Psoas muscle (tissue), 8 donors: Measurements from ENCODE around the gene SAMD7. TPM values are rescaled to one million over a fixed set of nuclear protein-coding genes. Genes with fewer than 3 reads are reported as not detected.

Experiments
- ATAC-seq, 4 donors: fragments of 200-7000 bp; cut with Tn5 transposase; one replicate each; pipeline ENCODE4 v1.9.1; 2020; ENCODE audit warnings: moderate library complexity in 3 of 4, mild to moderate bottlenecking in 2 of 4
- DNase-seq, 2 donors: peaks; one replicate each; pipeline ENCODE4 v3.0.0-alpha.2; 2020
- H3K27ac ChIP-seq: fragments of 200-600 bp; one replicate; pipeline ENCODE4 v1.8.0; 2022
- H3K27me3 ChIP-seq, 3 donors: fragments of 200-600 bp in 1 of 3; one replicate each; pipeline versions ENCODE4 v1.6.1 to v1.8.0; 2013 to 2022; ENCODE audit warnings: low read length in 2 of 3, mild to moderate bottlenecking in 2 of 3, moderate library complexity in 1 of 3; ENCODE audit not compliant: insufficient read depth in 3 of 3
- H3K36me3 ChIP-seq, 2 donors: fragments of 200-600 bp in 1 of 2; one replicate each; pipeline versions ENCODE4 v1.6.1 to v1.8.0; 2013 to 2022; ENCODE audit warnings: low read depth in 1 of 2, mild to moderate bottlenecking in 1 of 2, moderate library complexity in 1 of 2; ENCODE audit not compliant: insufficient read depth in 1 of 2
- H3K4me1 ChIP-seq: fragments of 200-600 bp; one replicate; pipeline ENCODE4 v1.8.0; 2022
- H3K4me3 ChIP-seq: fragments of 200-600 bp; one replicate; pipeline ENCODE4 v1.8.0; 2022; ENCODE audit warnings: mild to moderate bottlenecking
- H3K9me3 ChIP-seq: fragments of 200-600 bp; one replicate; pipeline ENCODE4 v1.8.0; 2022
- CTCF ChIP-seq: fragments of 200-600 bp; IDR thresholded peaks from one replicate; pipeline ENCODE4 v1.8.0; 2022; ENCODE audit warnings: antibody characterized with exemption
- WGBS, 3 donors: extraction: QIAGEN DNeasy Blood & Tissue Kit; methylation state at CpG; one replicate each; pipeline versions ENCODE4 v1.1.6 to v1.1.7; 2013; 5-methylcytosine and 5-hydroxymethylcytosine counted together
- intact Hi-C, 2 donors: fragments of 100-400 bp; cut with DNase I; formaldehyde crosslinking; loops; one replicate each; pipeline versions ENCODE4 v1.11.0 to v1.14.2; 2022
- polyA plus RNA-seq, 3 donors: library from polyadenylated mRNA; stranded (reverse); fragments of 200-250 nt; gene quantifications; one replicate each; pipeline ENCODE4 v1.2.3, GENCODE V29; 2013
- total RNA-seq, 4 donors: library from RNA; stranded (reverse); fragmentation: NEBNext Ultra II Directional in 2 of 4; extraction: Animal tissue kit (Norgen Biotek cat#: 25700) in 2 of 4; gene quantifications; one replicate each; pipeline versions ENCODE4 v1.2.1 to v1.2.4, GENCODE V29; 2021 to 2023
- donor health status: healthy with polysubstance abuse.
- donor health status: DM: no; HTN: no; CAD: no; lungs with moderate emphysema.
- donor health status: Bipolar disorder and iron deficiency.
- donor health status: healthy.
- donor health status: DM: yes; HTN: yes; CAD: no.
- donor health status: DM: no; HTN: no; CAD: no.
- donor health status: DM: no; HTN: no; CAD: no.
- donor health status: DM: yes; HTN: yes; CAD: no.

SAMD7 gene
- total and polyA plus RNA-seq, 7 donors: not detected

GRCh38 chr3:169886671-169887070, 24.7 kb upstream of the SAMD7 start:
- no peaks in the 10 kb centered on the region for H3K9me3 ChIP-seq
- intact Hi-C loops: no loop called here
- no peak overlapping the region for H3K4me3 ChIP-seq
- peak; percentile 56 to 71 for DNase-seq
- 19 to 23% (median 20%) methylated on average over 5 of the region's 5 CpGs for WGBS, 3 donors
- no peak for TF ChIP-seq CTCF
- H3K27ac ChIP-seq: no peak overlapping the region
- H3K27me3 ChIP-seq: no peaks in the 10 kb centered on the region
- H3K4me1 ChIP-seq: no peaks in the 10 kb centered on the region
- no peaks in the 10 kb centered on the region for H3K36me3 ChIP-seq
- ATAC-seq: peak; percentile 43 to 90 (median 80)

GRCh38 chr3:169891886-169892285, 19.5 kb upstream of the SAMD7 start:
- Histone ChIP-seq H3K36me3 (no peaks in the 10 kb centered on the region), H3K27me3 (no peaks in the 10 kb centered on the region), H3K4me1 (no peaks in the 10 kb centered on the region), H3K4me3 (no peak overlapping the region), H3K9me3 (no peaks in the 10 kb centered on the region), H3K27ac (no peak overlapping the region)
- no peak for DNase-seq
- WGBS, 3 donors: 73 to 81% (median 75%) methylated on average over 7 of the region's 7 CpGs
- no peak for TF ChIP-seq CTCF
- intact Hi-C loops: no loop called here
- no peak for ATAC-seq

GRCh38 chr3:169894110-169894509, 17.3 kb upstream of the SAMD7 start:
- DNase-seq: no peak
- WGBS, 3 donors: 66 to 69% (median 66%) methylated on average over 7 of the region's 7 CpGs
- H3K4me1 ChIP-seq: no peaks in the 10 kb centered on the region
- H3K36me3 ChIP-seq: no peaks in the 10 kb centered on the region
- H3K4me3 ChIP-seq: no peak overlapping the region
- no peak for ATAC-seq
- intact Hi-C loops: no loop called here
- H3K27me3 ChIP-seq: no peaks in the 10 kb centered on the region
- no peak for TF ChIP-seq CTCF
- no peaks in the 10 kb centered on the region for H3K9me3 ChIP-seq
- H3K27ac ChIP-seq: no peak overlapping the region

- ATAC-seq (no peak), DNase-seq (no peak)
- Histone ChIP-seq H3K4me1 (no peaks in the 10 kb centered on the region), H3K9me3 (no peaks in the 10 kb centered on the region), H3K36me3 (no peaks in the 10 kb centered on the region), H3K27ac (no peak overlapping the region), H3K4me3 (no peak overlapping the region), H3K27me3 (no peaks in the 10 kb centered on the region)
- intact Hi-C loops: no loop called here
- TF ChIP-seq CTCF: no peak
- 62 to 74% (median 67%) methylated on average over 6 of the region's 6 CpGs for WGBS, 3 donors
Measured at GRCh38 chr3:169895072-169895471, 16.3 kb upstream of the SAMD7 start.

- no peak overlapping the region for H3K27ac ChIP-seq
- no peak for DNase-seq
- H3K4me1 ChIP-seq: no peaks in the 10 kb centered on the region
- no peaks in the 10 kb centered on the region for H3K27me3 ChIP-seq
- H3K9me3 ChIP-seq: no peaks in the 10 kb centered on the region
- no peak overlapping the region for H3K4me3 ChIP-seq
- 89 to 100% (median 97%) methylated on average over 1 of the region's 1 CpG for WGBS, 3 donors
- ATAC-seq: no peak
- no peak for TF ChIP-seq CTCF
- intact Hi-C loops: no loop called here
- H3K36me3 ChIP-seq: no peaks in the 10 kb centered on the region
Measured at GRCh38 chr3:169897284-169897683, 14.1 kb upstream of the SAMD7 start.
